Gastrocnemius medialis (tissue), 4 donors: ENCODE results near the gene MID2.

Source experiments
- CTCF ChIP-seq, 5 experiments: fragments of 450-650 bp in 3 of 5; fragments of 200-600 bp in 2 of 5; sonication (generic) in 2 of 5; IDR thresholded peaks in 4 of 5; conservative IDR thresholded peaks in 1 of 5; 1 replicate in 4 of 5; 2 replicates in 1 of 5; pipeline ENCODE4 v1.5.1; 2016 to 2019; ENCODE audit warnings: antibody characterized with exemption in 5 of 5, mild to moderate bottlenecking in 3 of 5, moderate library complexity in 3 of 5
- POLR2A ChIP-seq, 2 donors: fragments of 450-650 bp; IDR thresholded peaks; one replicate each; pipeline ENCODE4 v1.6.1; 2017; ENCODE audit warnings: antibody characterized with exemption in 2 of 2, mild to moderate bottlenecking in 2 of 2, moderate library complexity in 2 of 2

- TF ChIP-seq CTCF (IDR thresholded peaks at IDR 0.05 in 4 of 5, conservative IDR thresholded peaks at IDR 0.05 in 1 of 5) (no peak), POLR2A (IDR thresholded peaks at IDR 0.05) (no peak)
Observed at GRCh38 chrX:107935664-107936433, 110.2 kb downstream of the MID2 start.
